HG03354 (cell line): ENCODE measurements around the gene LRP1B.
"Not testable (repeated sequence)": the region's sequence is repeated elsewhere in the genome, so short reads cannot be mapped to it uniquely, and the experiment has no call there.

Source experiments
- ATAC-seq: cut with Tn5 transposase; IDR thresholded peaks from one replicate; pipeline ENCODE4 v1.9.1; 2021; ENCODE audit warnings: mild to moderate bottlenecking; ENCODE audit not compliant: unreplicated experiment, poor library complexity, severe bottlenecking

Gene LRP1B

DNA sequence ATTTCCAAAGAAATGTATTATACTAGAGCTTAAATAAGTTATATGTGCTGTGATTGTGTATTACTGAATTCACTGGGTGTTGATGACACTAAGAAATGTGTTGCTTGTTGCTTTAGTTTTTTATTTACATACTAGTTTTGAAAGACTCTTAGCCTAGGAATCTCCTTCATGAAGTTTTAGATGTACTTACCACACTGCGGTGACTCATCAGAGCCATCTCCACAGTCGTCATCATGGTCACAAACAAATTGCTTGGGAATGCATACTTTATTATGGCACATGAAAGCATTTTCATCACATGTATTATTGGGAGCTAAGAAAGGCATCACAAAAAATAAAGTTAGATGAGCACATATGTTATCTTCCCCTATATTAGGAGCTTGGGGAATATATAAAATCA is 1624.2 kb downstream of the LRP1B start:
- ATAC-seq: no peak

DNA sequence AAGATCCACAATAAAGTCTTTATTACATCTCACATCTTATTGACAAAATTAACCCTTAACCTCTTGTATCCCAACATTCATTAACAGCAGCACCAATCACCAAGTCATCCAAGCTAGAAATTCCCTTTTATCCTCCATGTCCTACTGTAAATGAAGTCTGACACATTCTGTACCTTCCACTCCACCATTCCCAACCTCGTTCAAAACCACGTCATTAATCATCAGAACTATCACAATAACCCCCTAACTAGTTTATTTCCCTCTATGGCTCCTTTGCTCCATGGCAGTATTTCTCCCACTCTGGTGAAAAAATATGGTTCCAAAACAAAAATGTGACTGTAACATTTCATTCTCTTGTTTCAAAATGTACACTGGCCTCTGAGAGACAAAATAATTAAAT is 1626.2 kb downstream of the LRP1B start:
- no peak for ATAC-seq

DNA sequence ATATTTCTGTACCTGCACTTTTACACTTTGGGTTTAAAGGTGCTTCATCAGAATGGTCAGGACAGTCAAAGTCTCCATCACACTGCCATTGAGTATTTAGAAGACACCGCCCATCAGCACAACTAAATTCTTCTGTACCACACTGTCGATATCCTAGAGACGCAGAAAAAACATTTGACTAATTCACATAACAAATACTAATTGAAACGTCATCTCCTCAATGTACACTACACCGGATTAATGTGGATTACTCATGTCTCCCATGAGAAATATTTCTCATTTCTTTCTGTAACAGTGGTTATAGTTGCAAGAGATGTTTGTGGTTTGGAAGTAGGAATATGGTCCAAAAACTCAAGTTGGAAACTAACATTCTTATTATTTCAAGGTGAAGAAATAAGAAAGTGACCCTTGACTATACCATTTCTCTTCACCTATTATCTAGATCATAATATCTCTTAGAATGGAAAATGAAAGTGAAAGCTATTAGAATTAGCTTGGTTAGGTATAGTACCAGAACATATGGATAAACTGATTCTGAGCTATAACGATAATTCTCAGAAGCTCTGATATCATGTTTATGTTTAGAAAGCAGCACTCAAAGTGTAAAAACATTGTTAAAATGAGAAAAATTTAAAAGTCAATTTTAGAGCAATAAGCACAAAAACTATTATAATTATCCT is 1627.7 kb downstream of the LRP1B start:
- no peak for ATAC-seq

DNA sequence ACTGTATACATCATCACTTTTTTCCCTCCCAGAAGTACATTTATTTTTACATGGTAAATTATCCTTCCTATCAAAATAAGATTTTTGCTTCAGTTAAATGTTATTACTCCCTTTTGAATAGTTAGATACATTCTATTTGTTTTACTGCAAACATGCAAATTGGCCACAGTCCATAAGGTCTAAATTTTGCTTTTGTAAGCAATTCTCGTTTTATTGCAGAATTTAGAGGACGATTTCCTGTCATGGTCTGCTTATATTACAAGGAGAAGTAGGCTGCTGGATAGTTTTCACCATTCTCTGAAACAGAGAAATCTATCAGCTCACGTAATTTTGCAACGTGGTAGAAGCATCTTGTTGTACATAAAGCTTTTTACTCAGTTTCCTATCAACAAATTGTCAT is 1632.5 kb downstream of the LRP1B start:
- no peak for ATAC-seq

DNA sequence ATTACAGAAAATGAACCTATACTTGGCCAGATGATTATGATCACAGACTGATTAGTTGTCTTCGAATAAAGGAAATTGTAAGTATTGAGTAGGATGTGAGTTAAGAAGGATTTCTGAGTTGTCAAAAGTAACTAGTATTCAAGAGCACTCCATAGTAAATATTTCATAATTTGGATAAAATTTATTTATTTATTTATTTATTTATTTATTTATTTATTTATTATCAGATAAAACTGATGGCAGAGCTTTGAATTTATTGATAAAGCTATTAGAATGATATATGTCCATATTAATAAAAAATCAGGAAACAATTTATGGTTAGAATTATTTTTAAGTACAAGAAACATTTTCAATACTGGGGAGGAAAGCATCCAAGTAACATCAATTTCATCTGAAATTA is 1634.1 kb downstream of the LRP1B start:
- no peak for ATAC-seq

- ATAC-seq: no peak
Measured at GRCh38 chr2:140491876-140492275, 1638.9 kb downstream of the LRP1B start.

DNA sequence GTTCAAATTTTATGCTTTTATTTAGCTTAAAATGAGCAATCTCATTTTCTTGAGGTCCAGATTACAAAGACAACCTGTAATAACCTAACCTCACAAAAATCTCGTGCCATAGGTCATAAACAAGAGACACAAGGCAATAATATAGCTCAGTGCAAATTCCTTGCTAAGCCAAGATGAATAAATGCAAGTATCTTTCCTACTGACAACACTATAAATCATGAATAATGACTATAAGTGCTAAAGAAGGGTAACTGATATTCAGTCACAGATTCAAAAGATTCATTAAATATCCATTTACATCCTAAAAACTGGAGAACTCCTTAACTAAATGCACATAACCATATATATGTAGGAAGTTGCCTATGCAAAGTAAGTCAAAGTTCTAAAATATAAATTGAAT is 1641.6 kb downstream of the LRP1B start:
- no peak for ATAC-seq

- ATAC-seq: no peak
Measured at GRCh38 chr2:140481136-140481535, 1649.7 kb downstream of the LRP1B start.

GRCh38 chr2:140473851-140474250 is 1657.0 kb downstream of the LRP1B start:
- no peak for ATAC-seq

GRCh38 chr2:140472676-140473075 is 1658.1 kb downstream of the LRP1B start:
- ATAC-seq: no peak

DNA sequence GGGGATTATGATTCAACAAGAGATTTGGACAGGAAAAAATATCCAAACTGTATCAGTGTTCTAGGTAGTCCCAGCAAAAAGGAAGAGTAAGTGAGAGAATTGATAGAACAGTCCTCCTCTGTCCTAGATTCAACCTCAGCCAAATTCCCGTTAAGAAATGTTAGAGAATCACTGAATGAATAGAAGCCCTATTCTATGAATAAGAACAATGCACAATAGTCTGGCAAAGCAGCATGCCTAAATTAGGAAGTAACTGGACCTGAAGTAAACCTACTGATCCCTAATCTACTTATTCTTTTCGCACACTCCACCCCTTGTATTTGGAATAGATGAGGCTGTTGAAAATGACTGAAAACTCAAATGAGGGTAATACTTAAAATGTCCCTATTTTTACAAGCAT is 1665.5 kb downstream of the LRP1B start:
- no peak for ATAC-seq

DNA sequence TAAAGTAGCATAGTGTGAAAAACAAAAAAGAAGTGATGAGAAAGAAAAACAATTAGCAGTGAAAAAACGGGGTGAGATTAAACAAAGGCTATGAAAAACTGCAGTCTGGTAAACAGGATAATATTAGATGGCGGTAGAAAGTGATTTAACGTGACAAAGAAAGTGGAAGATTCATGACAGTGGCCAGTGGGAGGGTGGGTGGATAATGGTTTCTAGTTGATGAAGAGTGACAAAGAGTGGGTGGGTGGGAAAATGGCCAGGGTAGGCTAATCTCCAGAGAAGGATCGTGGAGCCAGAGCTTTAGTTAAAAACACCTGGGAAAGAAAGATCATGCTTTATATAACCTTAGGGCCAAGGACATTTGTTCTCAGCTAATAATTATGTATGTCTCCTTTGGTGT is 1667.8 kb downstream of the LRP1B start:
- no peak for ATAC-seq

- no peak for ATAC-seq
Measured at GRCh38 chr2:140457483-140457882, 1673.3 kb downstream of the LRP1B start.

- no peak for ATAC-seq
Measured at GRCh38 chr2:140455315-140455714, 1675.5 kb downstream of the LRP1B start.

GRCh38 chr2:140454717-140455116 is 1676.1 kb downstream of the LRP1B start:
- ATAC-seq: no peak

- ATAC-seq: no peak
Measured at GRCh38 chr2:140451324-140451723, 1679.5 kb downstream of the LRP1B start.

DNA sequence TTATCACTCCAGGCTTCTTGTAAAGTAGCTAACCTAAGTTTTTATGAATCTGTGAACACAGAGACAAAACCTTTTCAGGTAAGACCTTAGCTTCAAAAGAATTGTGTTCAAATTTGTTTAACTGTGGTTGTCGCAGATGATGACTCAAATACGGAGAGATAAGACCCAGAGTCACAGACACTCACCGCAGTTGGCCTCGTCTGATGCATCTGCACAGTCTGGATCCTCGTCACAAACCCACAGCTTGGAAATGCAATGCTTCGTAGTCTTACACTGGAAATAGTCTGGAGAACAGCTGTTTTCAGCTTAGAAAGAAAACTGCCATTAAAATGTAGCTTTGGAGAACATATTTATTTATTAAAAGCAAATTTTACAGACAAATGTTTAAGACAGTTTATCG is 1688.5 kb downstream of the LRP1B start:
- no peak for ATAC-seq

GRCh38 chr2:140440815-140441214 is 1690.0 kb downstream of the LRP1B start:
- ATAC-seq: no peak

DNA sequence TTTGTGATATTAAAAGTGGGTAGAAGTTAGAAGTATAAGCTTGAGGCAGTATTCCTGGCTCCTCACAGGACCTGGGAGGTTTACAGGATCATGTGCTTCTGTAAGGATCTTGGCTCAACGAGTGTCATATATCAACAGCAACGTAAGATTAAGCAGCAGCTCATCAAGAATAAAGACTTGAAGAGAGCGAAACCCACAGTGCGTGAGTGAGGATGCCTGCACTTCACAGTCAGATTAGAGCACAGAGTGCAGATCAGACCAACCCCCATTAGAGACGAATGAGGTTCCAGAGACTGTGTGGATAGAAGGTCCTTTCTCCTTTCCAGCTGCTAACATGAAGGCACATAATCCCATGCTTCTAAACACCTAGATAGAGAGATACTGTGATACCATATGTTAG is 1693.9 kb downstream of the LRP1B start:
- ATAC-seq: no peak

- ATAC-seq: not testable (repeated sequence)
Measured at GRCh38 chr2:140427033-140427432, 1703.8 kb downstream of the LRP1B start.

DNA sequence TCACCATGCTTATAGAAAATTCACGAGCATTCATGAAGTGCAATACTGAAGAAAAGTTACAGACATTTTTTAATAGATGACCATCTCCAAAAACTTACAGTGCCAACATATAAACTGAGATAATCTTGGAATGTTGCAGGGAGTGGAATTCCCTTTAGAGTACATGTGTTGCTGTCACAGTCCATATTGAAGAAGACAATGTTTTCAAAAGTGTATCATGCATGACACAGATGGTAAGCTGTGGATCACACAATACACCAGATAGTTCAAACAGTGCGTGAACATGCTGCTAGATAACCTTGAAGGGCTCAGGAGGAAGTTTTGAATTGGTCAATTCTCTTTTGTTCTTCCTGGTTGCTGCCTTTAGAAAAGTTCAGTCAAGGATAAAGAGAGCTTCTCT is 1706.3 kb downstream of the LRP1B start:
- ATAC-seq: no peak

DNA sequence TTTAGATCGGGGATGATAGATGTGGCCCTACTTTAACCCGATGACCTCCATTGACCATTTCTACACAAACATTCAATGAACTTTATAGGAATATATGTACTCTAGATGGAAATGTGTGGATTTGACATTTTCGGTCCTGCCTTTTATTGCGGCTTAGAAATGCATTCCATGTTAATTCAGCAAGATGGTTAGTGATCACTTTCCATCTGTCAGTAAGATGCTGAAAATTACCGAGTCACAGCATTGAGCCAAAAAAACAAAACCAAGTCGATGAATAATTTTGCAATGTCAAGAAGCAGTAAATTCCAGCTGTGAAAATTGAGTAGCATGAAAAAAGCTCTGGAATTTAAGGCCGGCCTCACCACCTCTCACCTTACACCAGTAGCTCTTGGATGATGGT is 1708.1 kb downstream of the LRP1B start:
- ATAC-seq: no peak
